Lower leg skin (tissue), 4 donors: ENCODE data around the gene ERC2. TPM values are rescaled to one million over a fixed set of nuclear protein-coding genes. Genes with fewer than 3 reads are reported as not detected.

Experiments used
- DNase-seq, 2 donors: peaks; one replicate each; pipeline ENCODE4 v3.0.0-alpha.2; 2019; ENCODE audit warnings: low spot score in 2 of 2
- H3K4me3 ChIP-seq: fragments of 200-600 bp; sonication (generic); 2 replicates; pipeline ENCODE4 v1.5.1; 2017; ENCODE audit warnings: mild to moderate bottlenecking, low read depth; ENCODE audit not compliant: poor library complexity, severe bottlenecking
- POLR2A ChIP-seq, 2 donors: fragments of 450-650 bp; IDR thresholded peaks; one replicate each; pipeline ENCODE4 v1.6.1; 2016 to 2017; ENCODE audit warnings: antibody characterized with exemption in 2 of 2, mild to moderate bottlenecking in 1 of 2, moderate library complexity in 1 of 2
- WGBS, 2 donors: methylation state at CpG; one replicate each; pipeline ENCODE4 v1.1.5; 2018; 5-methylcytosine and 5-hydroxymethylcytosine counted together
- intact Hi-C: fragments of 100-400 bp; cut with DNase I; formaldehyde crosslinking; loops from one replicate; pipeline ENCODE4 v1.15.0; 2023; ENCODE audit warnings: low total_unique reads
- total RNA-seq, 4 donors: library from RNA; depleted of rRNA; stranded (reverse); fragments of >200 nt; gene quantifications; one replicate each; pipeline ENCODE4 v1.1.0, GENCODE V29; 2016
- TF ChIP-seq, protein P1 (sequence below), 3 donors: fragments of 450-650 bp; IDR thresholded peaks; one replicate each; pipeline ENCODE4 v1.5.1; 2016; ENCODE audit warnings: antibody characterized with exemption in 3 of 3, mild to moderate bottlenecking in 3 of 3, moderate library complexity in 2 of 3

Gene ERC2
- total RNA-seq, 4 donors from 2014 or later, result 0.23 to 1.3 (median 0.42) TPM; not detected in 1

DNA sequence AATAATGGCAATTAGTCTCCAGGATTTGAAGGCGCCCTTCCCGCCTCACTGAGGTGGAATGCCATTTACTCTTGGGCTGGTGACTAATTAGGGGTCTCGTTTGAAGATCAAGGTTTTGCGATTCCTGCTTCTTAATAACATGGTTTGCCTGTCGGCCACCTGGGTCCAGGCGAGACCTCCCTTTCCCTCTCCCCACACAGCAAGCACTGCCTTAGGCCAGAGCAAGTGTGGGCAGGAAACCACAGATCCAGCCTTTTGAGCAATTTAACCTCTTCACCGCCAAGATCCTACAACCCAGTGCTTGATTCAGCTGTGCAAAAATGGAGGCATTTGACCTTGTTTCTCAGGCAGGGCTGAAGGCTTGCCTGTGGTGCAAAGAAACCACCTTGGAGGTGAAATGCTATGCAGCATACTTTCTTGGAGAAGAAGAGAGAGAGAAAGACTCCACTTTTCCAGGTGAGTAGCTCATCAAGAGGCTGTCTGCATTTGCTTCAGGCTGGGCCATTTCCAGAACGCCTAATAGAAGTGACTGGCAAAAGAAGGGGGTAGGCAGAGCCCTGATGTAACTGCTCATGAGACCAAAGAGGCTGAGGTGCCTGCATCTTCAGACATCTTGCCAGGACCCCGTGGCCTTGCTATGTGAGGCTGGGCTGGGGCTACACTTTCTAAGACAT is 947.1 kb downstream of the ERC2 start:
- intact Hi-C loops, result no loop called here
- 58 to 74% methylated on average over 9 of the region's 9 CpGs for WGBS, 2 donors
- TF ChIP-seq, protein P1, sequence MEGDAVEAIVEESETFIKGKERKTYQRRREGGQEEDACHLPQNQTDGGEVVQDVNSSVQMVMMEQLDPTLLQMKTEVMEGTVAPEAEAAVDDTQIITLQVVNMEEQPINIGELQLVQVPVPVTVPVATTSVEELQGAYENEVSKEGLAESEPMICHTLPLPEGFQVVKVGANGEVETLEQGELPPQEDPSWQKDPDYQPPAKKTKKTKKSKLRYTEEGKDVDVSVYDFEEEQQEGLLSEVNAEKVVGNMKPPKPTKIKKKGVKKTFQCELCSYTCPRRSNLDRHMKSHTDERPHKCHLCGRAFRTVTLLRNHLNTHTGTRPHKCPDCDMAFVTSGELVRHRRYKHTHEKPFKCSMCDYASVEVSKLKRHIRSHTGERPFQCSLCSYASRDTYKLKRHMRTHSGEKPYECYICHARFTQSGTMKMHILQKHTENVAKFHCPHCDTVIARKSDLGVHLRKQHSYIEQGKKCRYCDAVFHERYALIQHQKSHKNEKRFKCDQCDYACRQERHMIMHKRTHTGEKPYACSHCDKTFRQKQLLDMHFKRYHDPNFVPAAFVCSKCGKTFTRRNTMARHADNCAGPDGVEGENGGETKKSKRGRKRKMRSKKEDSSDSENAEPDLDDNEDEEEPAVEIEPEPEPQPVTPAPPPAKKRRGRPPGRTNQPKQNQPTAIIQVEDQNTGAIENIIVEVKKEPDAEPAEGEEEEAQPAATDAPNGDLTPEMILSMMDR (IDR thresholded peaks at IDR 0.05), result no peak
- no peak for TF ChIP-seq POLR2A (IDR thresholded peaks at IDR 0.05)
- H3K4me3 ChIP-seq, result no peak overlapping the region
- DNase-seq, result peak in 1 of 2 donors; percentile 74

- DNase-seq, result peak in 1 of 2 donors; percentile 28
- no peak overlapping the region for H3K4me3 ChIP-seq
- TF ChIP-seq, protein P1 (IDR thresholded peaks at IDR 0.05), result no peak
- WGBS, 2 donors, result 80 to 92% methylated on average over 3 of the region's 3 CpGs
- intact Hi-C loops, result no loop called here
Measured at GRCh38 chr3:55519019-55519418, 949.2 kb downstream of the ERC2 start.

DNA sequence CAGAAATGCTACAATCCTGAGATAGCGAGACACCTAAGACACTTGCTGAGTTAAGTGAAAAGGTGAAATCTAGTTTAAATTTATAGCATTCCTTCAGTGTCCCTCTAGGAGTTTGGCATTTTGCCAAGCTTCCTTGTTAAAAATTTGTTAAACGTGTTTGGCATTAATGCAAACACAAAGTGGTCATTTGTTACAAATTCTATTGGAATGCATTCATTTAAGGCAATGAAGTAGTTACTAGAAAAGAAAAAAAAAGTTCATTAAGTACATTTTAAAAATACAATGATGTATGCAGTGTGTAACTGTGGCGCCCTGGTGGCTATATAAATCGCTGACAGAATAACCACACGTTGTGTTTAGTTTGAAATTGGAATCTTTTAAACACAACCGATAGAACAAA is 949.8 kb downstream of the ERC2 start:
- intact Hi-C loops, result no loop called here
- DNase-seq, result no peak
- H3K4me3 ChIP-seq, result no peak overlapping the region
- WGBS, 2 donors, result 61 to 65% methylated on average over 6 of the region's 6 CpGs
- TF ChIP-seq, protein P1 (IDR thresholded peaks at IDR 0.05), result no peak
- no peak for TF ChIP-seq POLR2A (IDR thresholded peaks at IDR 0.05)

- no peak overlapping the region for H3K4me3 ChIP-seq
- DNase-seq, result no peak
- TF ChIP-seq, protein P1 (IDR thresholded peaks at IDR 0.05), result no peak
- no peak for TF ChIP-seq POLR2A (IDR thresholded peaks at IDR 0.05)
- intact Hi-C loops, result no loop called here
- WGBS, 2 donors, result 68 to 77% methylated on average over 10 of the region's 10 CpGs
Measured at GRCh38 chr3:55516392-55517030, 951.8 kb downstream of the ERC2 start.

- TF ChIP-seq POLR2A (IDR thresholded peaks at IDR 0.05), result no peak
- TF ChIP-seq, protein P1 (IDR thresholded peaks at IDR 0.05), result no peak
- intact Hi-C loops, result no loop called here
- WGBS, 2 donors, result 38 to 47% methylated on average over 14 of the region's 14 CpGs
- no peak overlapping the region for H3K4me3 ChIP-seq
- DNase-seq, result peak in 1 of 2 donors; percentile 52
Measured at GRCh38 chr3:55515550-55516246, 952.6 kb downstream of the ERC2 start.
